MCF 10A (cell line): ENCODE results near the gene MIA2. TPM values are rescaled to one million over a fixed set of nuclear protein-coding genes. Genes with fewer than 3 reads are reported as not detected.
"Not testable (repeated sequence)": the region's sequence is repeated elsewhere in the genome, so short reads cannot be mapped to it uniquely, and the experiment has no call there.

Source experiments
- BruUV-seq: library from RNA; stranded (reverse); fragments of 400-500 nt; replicated peaks from 2 replicates; lab custom pipeline; 2021; lab: Mats Ljungman, UMichigan
- CTCF ChIA-PET: fragments of 300-600 bp; sonication (Branson Sonifier 250); formaldehyde crosslinking; extraction: SDS; loops from one replicate; lab custom pipeline; 2021; ENCODE audit warnings: antibody characterized with exemption, inconsistent platforms; lab: Yijun Ruan, JAX
- POLR2A ChIA-PET: fragments of 300-600, 350-650 bp; sonication (Branson Sonifier 250); formaldehyde crosslinking; extraction: SDS; loops from one replicate; lab custom pipeline; 2020; ENCODE audit warnings: antibody characterized with exemption, inconsistent platforms; lab: Yijun Ruan, JAX
- DNase-seq: peaks from one replicate; pipeline ENCODE4 v3.0.0-alpha.2; 2018; ENCODE audit not compliant: unreplicated experiment
- H3K27ac Mint-ChIP-seq: one replicate; pipeline ENCODE4 v1.8.0; 2022; ENCODE audit warnings: mild to moderate bottlenecking, low read depth, mixed read lengths; ENCODE audit not compliant: unreplicated experiment
- H3K27me3 Mint-ChIP-seq: one replicate; pipeline ENCODE4 v1.8.0; 2022; ENCODE audit warnings: mixed read lengths; ENCODE audit not compliant: insufficient read depth, unreplicated experiment
- H3K36me3 Mint-ChIP-seq: one replicate; pipeline ENCODE4 v1.8.0; 2022; ENCODE audit warnings: mild to moderate bottlenecking, moderate library complexity, mixed read lengths; ENCODE audit not compliant: insufficient read depth, unreplicated experiment
- H3K4me1 Mint-ChIP-seq: one replicate; pipeline ENCODE4 v1.8.0; 2022; ENCODE audit warnings: mixed read lengths; ENCODE audit not compliant: insufficient read depth, unreplicated experiment
- H3K4me3 Mint-ChIP-seq: one replicate; pipeline ENCODE4 v1.8.0; 2022; ENCODE audit warnings: mild to moderate bottlenecking, moderate library complexity, mixed read lengths; ENCODE audit not compliant: unreplicated experiment
- H3K9me3 Mint-ChIP-seq: one replicate; pipeline ENCODE4 v1.8.0; 2022; ENCODE audit warnings: mixed read lengths; ENCODE audit not compliant: unreplicated experiment
- intact Hi-C: fragments of 100-400 bp; cut with micrococcal nuclease; formaldehyde crosslinking; loops from 2 replicates; pipeline ENCODE4 v1.14.1; 2022
- total RNA-seq: library from RNA; stranded (reverse); gene quantifications from 2 replicates; pipeline ENCODE4 v1.2.3, GENCODE V29; 2022
- TF ChIP-seq, protein P1 (sequence below): fragments of 200-600 bp; IDR thresholded peaks from one replicate; pipeline ENCODE4 v1.8.0; 2022; ENCODE audit warnings: antibody characterized with exemption, mild to moderate bottlenecking; ENCODE audit not compliant: unreplicated experiment

Gene MIA2
- total RNA-seq, 1 experiment from 2014 or later = 63.2 TPM

DNA sequence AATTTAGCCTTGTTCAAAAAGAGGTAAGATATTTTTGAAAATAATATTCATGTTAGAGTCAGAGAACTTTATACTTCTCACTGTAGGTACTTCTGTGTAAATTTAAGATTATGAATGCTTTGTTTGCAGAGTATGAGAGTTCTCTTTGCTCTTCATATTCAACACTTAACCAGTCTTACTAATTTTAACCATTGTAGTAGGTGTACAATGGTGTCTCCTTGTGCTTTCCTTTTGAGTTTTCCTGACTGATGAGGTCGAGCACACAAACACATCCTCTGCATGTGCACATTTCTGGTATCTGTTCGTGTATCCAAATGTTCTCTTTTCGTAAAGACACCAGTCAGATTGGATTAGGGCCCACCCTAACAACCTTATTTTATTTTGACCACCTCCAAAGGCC is 45.8 kb downstream of the MIA2 start:
- H3K36me3 Mint-ChIP-seq = peaks cover 76% of the 10 kb centered on the region
- TF ChIP-seq, protein P1, sequence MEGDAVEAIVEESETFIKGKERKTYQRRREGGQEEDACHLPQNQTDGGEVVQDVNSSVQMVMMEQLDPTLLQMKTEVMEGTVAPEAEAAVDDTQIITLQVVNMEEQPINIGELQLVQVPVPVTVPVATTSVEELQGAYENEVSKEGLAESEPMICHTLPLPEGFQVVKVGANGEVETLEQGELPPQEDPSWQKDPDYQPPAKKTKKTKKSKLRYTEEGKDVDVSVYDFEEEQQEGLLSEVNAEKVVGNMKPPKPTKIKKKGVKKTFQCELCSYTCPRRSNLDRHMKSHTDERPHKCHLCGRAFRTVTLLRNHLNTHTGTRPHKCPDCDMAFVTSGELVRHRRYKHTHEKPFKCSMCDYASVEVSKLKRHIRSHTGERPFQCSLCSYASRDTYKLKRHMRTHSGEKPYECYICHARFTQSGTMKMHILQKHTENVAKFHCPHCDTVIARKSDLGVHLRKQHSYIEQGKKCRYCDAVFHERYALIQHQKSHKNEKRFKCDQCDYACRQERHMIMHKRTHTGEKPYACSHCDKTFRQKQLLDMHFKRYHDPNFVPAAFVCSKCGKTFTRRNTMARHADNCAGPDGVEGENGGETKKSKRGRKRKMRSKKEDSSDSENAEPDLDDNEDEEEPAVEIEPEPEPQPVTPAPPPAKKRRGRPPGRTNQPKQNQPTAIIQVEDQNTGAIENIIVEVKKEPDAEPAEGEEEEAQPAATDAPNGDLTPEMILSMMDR = no peak
- intact Hi-C loops = no loop called here

GRCh38 chr14:39280678-39281077 is 47.0 kb downstream of the MIA2 start:
- DNase-seq, H3K27me3 Mint-ChIP-seq, H3K9me3 Mint-ChIP-seq, BruUV-seq, CTCF ChIA-PET, POLR2A ChIA-PET, intact Hi-C loops, H3K4me3 Mint-ChIP-seq: not testable (repeated sequence)
- Mint-ChIP-seq H3K27ac (peak overlapping the region; percentile 84), H3K4me1 (peaks cover 14% of the 10 kb centered on the region), H3K36me3 (peaks cover 76% of the 10 kb centered on the region)

More for the DNA sequence above, 45.8 kb downstream of the MIA2 start:
- Mint-ChIP-seq H3K27me3 (no peaks in the 10 kb centered on the region), H3K4me1 (peaks cover 16% of the 10 kb centered on the region), H3K9me3 (peaks cover 7% of the 10 kb centered on the region), H3K4me3 (no peak overlapping the region), H3K27ac (no peak overlapping the region)
- no TSS peak for BruUV-seq
- DNase-seq = no peak
- POLR2A ChIA-PET = interaction anchor here (0.8 kb wide), 1 partner anchor 11 kb away, joined by 3 read pairs; no protein-coding TSS in a partner anchor
- CTCF ChIA-PET = no interaction called here

- no peaks in the 10 kb centered on the region for H3K27me3 Mint-ChIP-seq
- ChIA-PET POLR2A (interaction anchor here (0.9 to 2.0 kb wide), 2 partner anchors 22 to 119 kb away, joined by 4 to 7 read pairs; partner anchors contain the start of gene TRAPPC6B), CTCF (no interaction called here)
- H3K9me3 Mint-ChIP-seq = no peaks in the 10 kb centered on the region
- no TSS peak for BruUV-seq
- H3K27ac Mint-ChIP-seq = no peak overlapping the region
- no peak overlapping the region for H3K4me3 Mint-ChIP-seq
- intact Hi-C loops = no loop called here
- peaks cover 51% of the 10 kb centered on the region for H3K36me3 Mint-ChIP-seq
- DNase-seq = no peak
- H3K4me1 Mint-ChIP-seq = no peaks in the 10 kb centered on the region
- TF ChIP-seq, protein P1 = no peak
Measured at GRCh38 chr14:39289523-39289922, 55.8 kb downstream of the MIA2 start.

- Mint-ChIP-seq H3K9me3 (no peaks in the 10 kb centered on the region), H3K4me3 (no peak overlapping the region), H3K27ac (no peak overlapping the region), H3K27me3 (no peaks in the 10 kb centered on the region), H3K36me3 (peaks cover 65% of the 10 kb centered on the region), H3K4me1 (no peaks in the 10 kb centered on the region)
- TF ChIP-seq, protein P1 = no peak
- CTCF ChIA-PET = interaction anchor here (0.8 to 0.9 kb wide), 2 partner anchors 9 to 16 kb away, joined by 4 read pairs; no protein-coding TSS in a partner anchor
- BruUV-seq = no TSS peak
- DNase-seq = no peak
- POLR2A ChIA-PET = interaction anchor here (0.9 to 2.0 kb wide), 6 partner anchors 17 to 122 kb away, joined by 3 to 7 read pairs (median 4); partner anchors contain the start of genes PNN and TRAPPC6B
- intact Hi-C loops = no loop called here
Measured at GRCh38 chr14:39291701-39292100, 58.0 kb downstream of the MIA2 start.
